HG03280 (cell line): ENCODE measurements around the gene ASIP.
"Not testable (repeated sequence)": the region's sequence is repeated elsewhere in the genome, so short reads cannot be mapped to it uniquely, and the experiment has no call there.

Source experiments
- ATAC-seq: cut with Tn5 transposase; IDR thresholded peaks from one replicate; pipeline ENCODE4 v1.9.1; 2021; ENCODE audit warnings: mild to moderate bottlenecking, moderate library complexity; ENCODE audit not compliant: unreplicated experiment

Gene ASIP, protein sequence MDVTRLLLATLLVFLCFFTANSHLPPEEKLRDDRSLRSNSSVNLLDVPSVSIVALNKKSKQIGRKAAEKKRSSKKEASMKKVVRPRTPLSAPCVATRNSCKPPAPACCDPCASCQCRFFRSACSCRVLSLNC

DNA sequence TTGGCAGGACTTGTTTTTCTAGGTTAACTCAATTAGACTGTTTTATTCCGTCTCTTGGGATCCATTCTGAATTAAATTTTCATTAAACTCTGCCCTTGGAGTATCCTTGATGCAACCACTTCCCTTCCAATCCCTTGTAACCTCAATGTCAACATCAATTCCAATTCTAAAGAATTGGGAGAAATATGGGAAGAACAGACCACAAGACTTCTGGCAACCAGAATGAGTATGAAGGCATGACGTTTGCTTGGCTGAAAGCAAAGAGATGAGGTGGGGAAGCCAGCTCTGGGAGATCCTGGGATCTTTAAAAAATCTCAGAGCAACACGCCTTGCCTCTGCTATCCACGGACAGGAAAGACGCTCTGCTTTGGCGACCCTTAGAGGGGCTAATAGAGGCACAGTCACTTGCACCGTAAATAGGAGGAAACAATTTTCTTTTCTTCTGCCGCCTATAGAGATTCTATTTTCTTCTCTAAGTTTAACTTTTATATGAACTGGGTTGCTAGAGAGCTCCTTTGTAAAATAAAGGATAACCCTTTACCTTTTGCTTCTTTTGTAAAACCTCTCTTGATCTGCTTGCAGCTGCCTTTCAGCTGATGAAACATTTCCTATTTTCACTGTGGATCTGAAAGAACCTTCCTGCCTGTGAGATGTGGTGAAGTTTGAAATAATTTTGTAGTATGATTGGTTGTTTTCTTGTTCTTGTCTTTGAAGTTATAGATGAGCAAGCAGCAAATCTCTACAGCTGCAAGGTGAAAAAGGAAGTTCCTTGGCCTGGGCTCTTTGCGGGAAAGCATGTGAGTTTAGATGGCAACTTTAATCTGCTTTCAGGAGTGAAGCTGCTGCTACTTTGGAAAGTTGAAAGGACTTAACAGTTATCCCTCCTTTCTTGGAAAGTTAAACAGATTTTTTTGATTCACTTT is at the start of gene ASIP:
TSS of gene ASIP (plus strand) at position 731 of the 923 bp plus-strand sequence. CDS start 18,952 bp downstream, outside the sequence.
- no peak for ATAC-seq

DNA sequence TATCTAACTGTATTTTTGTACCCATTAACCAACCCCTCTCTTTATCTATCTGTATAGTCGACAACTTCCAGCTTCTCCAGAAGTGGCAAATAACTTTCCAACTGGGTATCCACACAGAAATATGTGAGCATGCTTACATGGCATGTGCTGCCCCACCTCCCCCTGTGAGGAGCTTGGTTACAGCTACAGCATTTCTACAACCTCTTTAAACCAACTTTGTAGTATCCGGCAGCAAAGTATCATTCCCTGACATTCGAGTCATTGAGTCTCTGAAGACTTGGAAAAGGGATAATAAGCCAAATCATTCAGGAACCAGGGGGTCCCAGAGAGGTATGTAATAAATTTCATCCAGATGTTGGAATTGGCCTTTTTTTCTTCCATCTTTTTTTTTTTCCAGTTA is 48.2 kb upstream of the ASIP start:
- ATAC-seq, result no peak

GRCh38 chr20:34199183-34199582 is 42.0 kb upstream of the ASIP start:
- no peak for ATAC-seq

DNA sequence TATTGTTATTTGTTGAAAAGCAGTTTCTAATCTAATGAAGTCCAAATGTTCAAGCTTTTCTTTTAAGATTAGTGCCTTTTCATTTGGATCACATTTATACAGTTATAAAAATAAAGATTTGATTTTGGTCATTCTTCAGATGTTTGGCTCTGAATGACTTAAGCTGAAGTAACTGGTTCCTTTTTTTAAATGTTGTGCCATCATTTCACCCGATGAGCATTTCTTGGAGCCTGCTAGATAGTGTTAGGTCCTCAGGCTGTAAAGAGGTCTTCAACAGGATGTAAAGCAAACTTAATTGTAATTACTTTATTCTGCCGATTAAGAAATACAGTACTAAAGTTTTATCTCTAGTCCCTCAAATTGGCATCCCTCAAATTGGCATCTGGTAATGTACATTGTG is 41.2 kb upstream of the ASIP start:
- no peak for ATAC-seq

- no peak for ATAC-seq
Measured at GRCh38 chr20:34201531-34201930, 39.7 kb upstream of the ASIP start.

- ATAC-seq, result not testable (repeated sequence)
Measured at GRCh38 chr20:34205172-34205880, 35.9 kb upstream of the ASIP start.

- ATAC-seq, result no peak
Measured at GRCh38 chr20:34209111-34209510, 32.1 kb upstream of the ASIP start.

DNA sequence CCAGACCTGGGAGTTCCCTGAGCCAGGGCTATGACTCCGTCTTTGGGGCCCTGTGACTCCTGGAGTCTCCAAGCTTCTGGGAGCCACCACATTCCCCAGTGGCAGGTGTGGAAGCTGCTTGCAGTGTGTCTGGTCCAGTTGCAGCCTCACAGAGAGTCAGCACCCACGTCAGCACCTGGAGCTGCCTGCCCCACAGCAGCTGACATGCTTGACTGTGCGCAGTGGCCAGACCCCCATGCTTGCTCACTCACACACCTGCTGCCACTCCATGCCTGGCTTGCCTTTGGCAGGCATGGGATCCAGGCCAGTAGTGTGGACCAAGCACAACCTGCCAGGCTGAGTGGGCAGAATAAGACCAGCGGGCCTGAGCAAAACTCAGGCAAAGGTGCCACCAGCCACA is 31.0 kb upstream of the ASIP start:
- no peak for ATAC-seq

DNA sequence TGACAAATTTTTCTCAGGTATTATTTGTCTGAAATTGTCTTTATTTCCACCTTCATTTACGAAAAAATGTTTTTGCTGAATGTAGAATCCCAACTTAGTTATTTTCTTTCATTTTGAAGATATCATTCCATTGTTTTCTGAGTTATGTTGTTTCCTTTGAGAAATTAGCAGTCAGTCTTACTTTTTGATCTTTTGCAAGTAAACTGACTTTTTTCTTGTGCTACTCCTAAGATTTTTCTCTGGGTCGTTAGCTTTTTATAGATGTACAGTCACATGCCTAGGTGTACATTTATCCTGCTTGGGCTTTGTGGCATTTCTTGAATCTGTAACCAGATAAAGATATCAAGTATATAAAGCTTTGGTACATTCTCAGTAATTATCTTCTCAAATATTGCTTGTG is 29.6 kb upstream of the ASIP start:
- ATAC-seq, result no peak

GRCh38 chr20:34213213-34213612 is 28.0 kb upstream of the ASIP start:
- ATAC-seq, result no peak

GRCh38 chr20:34215711-34216381 is 25.4 kb upstream of the ASIP start:
- no peak for ATAC-seq

- no peak for ATAC-seq
Measured at GRCh38 chr20:34216382-34216742, 24.9 kb upstream of the ASIP start.

DNA sequence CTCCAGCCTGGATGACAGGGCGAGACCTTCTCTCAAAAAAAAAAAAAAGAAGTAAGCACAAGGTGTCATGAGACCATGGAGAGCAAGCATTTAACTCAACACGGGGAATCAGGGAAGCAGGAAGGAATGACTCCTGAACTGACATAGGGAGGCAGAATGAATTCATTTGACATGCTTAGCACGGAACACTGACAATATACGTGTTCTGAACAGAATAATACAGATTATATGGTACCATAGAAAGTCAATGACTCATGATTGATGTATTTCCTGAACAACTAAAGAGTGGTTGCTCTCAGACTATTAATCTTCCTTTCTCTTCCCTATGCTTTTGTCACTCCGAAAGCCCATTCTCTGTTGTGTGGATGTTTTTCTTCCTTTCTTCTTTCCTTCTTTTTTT is 20.7 kb upstream of the ASIP start:
- no peak for ATAC-seq

GRCh38 chr20:34222208-34222607 is 19.0 kb upstream of the ASIP start:
- no peak for ATAC-seq

DNA sequence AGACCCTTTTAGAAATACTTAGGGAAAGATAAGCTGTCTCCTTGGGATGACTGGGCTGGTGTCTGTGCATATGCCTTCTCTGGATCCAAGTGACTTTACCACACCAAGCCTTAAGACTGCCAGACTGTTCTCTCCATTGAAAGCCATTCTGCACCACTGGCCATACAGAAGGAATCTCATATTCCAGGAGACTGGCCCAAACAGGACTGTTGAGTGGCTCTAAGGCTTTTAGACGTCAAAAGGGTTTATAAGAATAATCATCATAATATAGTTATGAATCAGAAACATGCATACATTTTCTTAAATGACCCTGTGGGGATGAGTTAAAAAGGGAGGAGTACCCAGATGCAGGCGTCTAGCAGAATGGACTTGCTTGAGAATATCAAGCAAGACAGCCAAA is 17.0 kb upstream of the ASIP start:
- not testable (repeated sequence) for ATAC-seq

- ATAC-seq, result no peak
Measured at GRCh38 chr20:34231634-34232033, 9.6 kb upstream of the ASIP start.

GRCh38 chr20:34232494-34233087 is 8.6 kb upstream of the ASIP start:
- ATAC-seq, result no peak

DNA sequence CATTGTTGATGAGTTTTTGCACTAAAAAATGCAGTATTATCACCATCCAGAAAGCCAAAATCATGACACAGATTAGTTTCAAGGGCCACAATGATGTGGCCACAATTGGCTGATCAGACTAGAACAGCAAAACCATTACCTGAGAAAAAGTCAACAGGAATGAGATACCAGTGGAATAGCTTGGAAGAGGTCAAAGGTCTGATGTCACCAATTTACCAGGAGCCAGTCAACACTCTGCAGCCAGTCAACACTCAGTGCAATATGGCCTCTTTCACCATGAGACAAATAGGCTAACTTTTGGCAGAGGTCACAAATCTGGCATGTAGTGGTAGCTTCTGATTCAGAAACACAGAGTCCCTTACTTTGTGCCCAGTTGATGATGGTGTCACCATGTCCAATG is 7.5 kb upstream of the ASIP start:
- ATAC-seq, result no peak

GRCh38 chr20:34235875-34236274 is 5.3 kb upstream of the ASIP start:
- no peak for ATAC-seq

DNA sequence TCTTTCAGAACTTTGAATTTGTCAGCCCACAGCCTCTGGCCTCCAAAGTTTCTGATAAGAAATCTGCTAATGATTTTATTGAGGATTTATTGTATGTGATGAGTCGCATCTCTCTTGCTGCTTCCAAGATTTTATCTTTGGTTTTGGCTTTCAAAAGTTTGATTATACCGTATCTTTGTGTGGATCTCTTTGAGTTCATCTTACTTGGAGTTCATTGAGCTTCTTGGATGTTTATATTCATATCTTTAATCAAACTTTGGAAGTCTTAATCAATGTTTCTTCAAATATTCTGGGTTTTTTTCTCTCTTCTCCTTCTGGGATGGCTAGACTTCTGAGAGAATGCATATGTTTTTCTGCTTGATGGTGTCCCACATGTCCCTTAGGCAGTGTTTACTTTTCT is 3.3 kb upstream of the ASIP start:
- no peak for ATAC-seq

DNA sequence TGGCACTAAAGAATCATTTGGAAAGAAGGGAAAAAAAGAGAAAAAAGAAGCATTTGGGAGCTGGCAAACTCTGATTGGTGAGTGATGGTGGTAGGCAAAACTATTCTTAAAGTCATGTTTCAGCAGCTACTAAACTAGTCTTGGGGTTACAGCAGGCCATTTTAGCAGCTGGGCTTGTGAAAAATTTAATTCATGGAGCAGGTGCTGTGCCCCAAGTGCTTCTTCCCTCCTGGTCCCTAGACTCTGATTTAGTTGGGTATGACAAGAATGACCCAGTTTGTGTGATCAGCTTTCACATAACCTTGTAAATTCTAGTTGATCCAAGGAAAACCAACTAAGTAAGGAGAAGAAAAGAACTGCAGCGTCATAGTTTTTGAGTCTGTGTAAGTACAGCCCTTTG is 1.1 kb upstream of the ASIP start:
- no peak for ATAC-seq
